GM18526 (cell line): ENCODE data around the gene LHX4.

Source experiments
- POLR2A ChIP-seq: IDR thresholded peaks from 3 replicates; pipeline ENCODE4 v1.6.1; 2011; ENCODE audit not compliant: insufficient read length; ENCODE audit errors: extremely low read depth

The LHX4 gene

DNA sequence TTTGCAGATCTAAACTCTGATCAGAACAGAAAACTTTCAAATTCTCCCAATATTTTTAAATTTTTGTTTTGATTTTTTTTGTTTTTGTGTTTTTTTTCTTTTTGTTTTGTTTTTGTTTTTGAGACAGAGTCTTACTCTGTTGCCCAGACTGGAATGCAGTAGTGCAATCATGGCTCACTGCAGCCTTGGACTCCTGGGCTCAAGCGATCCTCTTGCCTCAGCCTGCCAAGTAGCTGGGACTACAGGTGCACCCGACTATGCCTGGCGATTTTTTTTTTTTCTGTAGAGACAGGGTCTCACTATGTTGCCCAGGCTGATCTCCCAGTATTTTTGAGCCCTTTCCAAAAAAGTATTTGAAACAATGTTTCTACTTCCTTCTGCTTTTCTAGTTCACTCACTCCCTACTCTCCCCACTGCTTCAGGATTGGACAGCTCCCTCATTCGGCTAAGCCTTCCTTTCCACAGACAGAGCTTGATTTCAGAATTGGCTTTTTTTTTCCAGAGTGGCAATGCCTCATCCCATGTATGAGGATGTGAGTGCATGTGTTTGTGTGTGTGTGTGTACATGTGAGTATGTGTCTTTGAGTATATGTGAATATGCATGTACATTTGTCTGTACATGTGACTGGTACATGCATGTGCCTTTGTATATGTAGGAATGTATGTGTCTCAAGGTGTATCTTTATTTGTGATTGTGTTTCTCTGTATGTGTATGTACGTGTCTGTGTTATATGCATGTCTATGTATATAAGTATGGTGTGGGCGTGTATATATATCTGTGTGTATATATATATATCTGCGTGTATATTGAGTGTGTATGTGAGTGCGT is 11.9 kb downstream of the LHX4 start:
- TF ChIP-seq POLR2A: no peak

DNA sequence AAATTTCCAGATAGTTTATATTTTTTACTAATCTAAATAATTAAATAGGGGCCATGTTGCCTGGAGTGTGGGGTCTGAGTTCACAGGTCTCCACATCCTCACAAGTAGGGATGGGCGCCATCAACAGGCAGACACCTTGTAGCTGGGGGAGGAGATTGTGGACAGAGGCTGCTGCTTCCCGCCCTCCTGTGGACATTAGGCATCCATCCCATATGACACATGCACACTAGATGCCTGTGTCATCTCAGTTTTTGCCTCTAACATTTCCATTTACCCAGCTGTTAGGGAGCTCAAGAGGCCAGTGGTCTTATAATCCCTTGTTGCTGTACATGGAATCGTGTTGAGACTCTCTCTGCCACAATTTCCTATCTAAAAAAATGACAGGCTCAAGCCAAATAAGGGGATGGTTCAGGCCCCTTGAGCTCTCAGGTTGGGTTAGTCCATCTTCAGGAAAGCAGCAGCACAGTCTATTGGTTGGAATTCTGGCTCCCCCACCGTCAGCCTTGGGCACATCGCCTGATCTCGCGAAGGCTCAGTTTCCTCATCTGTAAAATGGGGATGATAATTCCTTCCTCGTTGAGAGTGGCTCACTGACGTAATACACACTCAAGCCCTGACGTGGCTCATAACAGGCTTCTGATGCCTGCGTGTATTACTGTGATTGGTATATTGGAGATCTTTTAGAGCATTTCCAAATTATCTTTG is 13.6 kb downstream of the LHX4 start:
- no peak for TF ChIP-seq POLR2A

DNA sequence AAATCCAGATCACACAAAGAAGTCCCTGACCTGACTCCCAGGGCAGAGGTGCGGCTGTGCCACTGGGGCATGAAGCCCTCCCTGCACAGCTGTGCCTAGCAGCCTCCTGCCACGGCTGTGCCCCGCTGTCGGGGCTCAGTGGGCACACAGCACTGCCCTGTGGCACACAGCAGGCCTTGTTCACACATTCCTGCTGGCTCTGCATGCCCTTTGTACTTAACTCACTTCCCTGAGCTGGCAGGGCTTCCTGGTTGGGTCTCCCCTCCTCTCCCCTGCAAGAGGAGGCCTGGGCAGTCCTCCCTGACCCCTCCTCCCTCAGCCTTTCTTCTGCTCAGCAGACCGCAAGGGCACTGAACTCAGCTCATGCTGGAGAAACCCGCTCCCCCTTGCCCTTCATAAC is 14.8 kb downstream of the LHX4 start:
- no peak for TF ChIP-seq POLR2A

DNA sequence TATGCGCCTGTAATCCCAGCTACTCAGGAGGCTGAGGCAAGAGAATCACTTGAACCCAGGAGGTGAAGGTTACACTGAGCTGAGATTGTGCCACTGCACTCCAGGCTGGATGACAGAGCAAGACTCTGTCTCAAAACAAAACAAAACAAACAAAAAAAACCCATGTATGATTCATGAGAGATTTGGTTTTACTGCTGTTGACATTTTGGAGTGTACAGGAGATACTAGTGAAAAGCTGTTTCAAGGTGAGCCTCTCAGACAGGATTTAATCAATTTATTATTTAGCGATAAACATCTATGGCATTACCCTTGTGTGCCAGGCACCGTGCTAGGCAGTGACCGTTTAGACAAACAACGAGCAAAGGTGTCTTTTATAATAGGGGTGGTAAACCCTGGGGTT is 16.5 kb downstream of the LHX4 start:
- TF ChIP-seq POLR2A: no peak

DNA sequence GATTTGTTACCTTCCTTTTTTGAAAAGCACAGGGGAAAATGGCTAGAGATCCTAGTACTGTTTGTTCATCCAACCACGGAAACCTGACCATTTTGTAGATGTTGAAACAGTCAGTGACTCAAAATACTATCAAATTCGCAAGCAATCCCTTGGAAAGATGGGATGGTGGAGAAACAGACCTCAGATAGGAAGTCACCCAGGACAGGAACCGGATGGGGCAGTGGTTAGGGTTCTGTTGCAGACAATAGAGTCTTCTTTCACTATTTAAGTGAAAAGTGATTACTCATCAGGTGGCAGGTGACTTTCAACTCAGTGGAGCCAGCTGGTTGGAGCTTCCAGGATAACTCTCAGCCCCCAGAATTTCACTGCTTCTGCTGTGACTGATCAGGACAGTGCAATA is 17.0 kb downstream of the LHX4 start:
- no peak for TF ChIP-seq POLR2A

DNA sequence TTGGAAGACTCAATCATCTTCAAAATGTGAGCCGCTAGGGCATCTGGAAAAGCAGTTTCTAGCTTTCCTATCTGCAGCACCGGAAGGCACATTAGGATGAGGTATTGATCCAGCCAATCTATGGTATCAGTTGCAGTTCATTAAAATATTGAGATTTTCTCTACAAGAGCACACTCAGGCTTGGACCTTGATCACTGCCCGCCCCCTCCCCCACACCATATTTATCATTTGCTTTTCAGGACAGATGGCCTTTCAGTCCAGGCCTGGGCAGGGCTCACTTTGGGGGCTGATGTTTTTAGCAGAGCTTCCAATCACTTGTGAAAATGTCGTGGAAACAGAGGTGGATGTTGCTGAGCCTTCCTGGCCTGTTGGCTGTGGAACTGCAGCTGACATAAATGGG is 17.5 kb downstream of the LHX4 start:
- no peak for TF ChIP-seq POLR2A

DNA sequence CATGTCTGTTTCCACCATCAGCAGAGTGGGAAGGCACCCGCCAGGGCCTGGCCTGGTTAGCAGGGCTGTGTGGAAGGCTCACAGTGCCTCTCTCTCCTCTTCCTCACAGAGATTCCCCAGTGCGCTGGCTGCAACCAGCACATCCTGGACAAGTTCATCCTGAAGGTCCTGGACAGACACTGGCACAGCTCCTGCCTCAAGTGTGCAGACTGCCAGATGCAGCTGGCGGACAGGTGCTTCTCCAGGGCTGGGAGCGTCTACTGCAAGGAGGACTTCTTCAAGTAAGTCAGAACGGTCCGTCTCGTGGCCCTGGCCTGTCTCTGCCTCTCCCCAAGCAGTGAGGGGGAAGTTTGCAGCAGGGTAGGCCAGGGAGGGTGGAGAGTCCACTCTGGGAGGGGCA is 18.1 kb downstream of the LHX4 start:
- TF ChIP-seq POLR2A: no peak

DNA sequence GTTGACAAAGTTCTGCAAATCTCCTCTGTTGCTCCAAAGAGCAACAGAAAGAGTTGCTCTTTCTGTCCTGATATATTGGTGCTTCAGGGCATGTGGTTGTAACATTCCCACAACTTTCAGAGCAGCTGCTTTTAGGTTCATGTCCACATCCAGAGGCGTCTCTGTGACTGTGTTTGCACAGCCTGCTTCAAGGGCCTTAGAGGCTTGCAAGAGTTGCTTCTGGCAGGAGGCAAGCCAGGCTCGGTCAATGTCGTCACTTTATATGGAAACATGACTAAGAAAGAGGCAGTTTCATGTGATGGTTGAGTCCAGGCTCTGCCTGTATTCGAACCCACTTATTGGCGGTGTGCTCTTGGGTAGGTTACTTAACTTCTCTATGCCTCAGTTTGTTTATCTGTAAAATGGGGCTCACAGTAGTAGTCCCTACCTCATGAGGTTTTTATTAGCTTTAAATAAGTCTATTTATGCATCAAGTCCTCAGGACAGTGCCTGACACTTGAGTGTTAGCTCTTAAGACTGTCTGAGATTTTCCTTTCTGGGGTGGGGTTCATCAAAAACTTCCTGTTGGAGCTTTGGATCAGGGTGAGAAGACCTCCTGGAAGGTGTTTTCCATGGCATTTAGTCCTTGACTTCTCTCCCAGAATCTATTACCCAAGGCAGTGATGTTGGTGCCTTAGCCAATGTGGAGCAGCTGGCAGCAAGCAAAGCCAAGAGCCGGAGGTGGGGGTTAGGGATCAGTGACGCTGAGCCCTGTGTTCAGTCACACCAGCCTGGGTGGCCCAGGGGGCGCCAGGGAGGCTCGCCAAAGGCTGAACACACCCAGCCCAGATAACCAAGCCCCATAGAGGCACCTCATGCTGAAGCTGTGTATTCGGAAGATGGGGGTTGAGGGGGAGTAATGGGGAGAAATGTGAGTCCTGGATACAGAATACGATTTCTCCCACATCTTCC is 18.9 kb downstream of the LHX4 start:
- TF ChIP-seq POLR2A: no peak

DNA sequence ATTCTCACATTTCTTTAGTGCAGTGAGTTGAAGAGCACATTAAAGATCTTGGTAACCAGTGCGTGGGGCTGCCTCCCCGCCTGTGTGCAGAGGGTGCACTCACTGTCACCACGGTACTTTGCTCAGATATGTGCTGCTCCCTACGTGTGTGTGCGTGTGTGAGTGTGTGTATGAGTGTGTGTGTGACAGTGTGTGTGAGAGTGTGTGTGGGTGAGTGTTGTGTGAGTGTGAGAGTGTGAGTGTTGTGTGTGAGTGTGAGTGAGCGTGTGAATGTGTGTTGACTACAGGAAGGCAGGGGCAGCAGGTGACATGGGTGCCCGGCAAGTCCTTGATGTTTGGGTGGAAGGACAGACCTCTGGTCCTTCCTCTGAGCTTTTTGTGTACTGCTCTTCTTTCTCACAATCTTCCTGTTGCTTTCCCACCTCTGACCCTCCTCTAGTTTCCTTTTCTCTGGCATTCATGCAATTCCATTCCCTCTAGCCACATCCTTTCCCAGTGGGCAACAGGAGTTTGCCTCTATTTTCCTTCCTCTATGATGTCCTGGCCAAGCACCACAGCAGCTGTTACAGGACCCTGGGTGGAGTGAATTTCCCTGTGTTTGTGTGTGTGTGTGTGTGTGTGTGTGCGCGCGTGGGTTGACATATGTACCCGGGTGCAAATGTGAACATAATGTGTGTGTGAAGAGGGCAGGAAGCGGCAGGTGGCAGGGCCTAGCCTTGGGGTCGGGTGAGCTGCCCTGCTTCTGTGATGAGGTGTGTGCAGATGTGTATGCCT is 19.8 kb downstream of the LHX4 start:
- no peak for TF ChIP-seq POLR2A

DNA sequence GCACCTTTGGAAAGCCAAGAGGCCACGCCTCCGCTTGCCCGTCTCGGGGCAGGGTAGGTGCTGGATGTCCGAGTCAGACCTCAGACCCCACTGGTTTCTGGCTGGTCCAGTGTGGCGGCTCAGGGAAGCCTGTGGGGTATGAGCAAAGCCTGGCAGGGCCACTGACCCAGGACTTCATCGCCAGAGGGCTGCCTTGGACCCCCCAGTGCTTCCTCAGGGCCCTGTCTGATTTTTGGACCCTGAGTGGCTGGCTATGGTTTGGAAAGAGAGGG is 20.4 kb downstream of the LHX4 start:
- TF ChIP-seq POLR2A: no peak

DNA sequence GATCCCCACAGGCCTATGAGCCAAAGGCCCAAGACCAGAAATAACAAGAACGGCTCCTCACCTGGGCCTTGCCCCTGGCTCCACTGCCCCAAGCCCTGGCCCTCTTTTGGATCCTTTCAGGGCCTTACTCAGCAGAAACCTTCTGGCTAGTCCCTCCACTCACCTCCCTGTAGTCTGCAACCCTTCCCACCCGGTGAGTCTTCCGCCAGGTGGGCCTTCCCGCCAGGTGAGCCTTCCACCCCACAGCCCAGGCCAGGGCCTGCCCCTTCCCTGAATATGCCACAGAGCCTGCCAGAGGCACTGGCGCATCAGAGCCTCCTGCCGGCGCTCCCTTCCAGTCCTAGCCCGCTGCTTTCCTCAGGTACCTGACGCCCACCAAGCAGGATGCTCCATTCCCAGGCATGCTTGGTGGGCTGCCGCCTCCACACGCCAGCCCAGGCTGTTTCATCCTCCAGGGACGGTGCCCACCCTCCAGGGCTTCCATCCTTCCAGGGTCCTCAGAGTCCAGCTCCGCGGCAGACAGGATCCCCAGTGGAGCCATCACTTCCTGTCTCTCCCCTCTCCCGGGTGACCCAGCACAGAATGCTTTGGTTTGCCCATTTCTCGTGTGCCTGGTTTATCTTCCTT is 20.9 kb downstream of the LHX4 start:
- TF ChIP-seq POLR2A: no peak

DNA sequence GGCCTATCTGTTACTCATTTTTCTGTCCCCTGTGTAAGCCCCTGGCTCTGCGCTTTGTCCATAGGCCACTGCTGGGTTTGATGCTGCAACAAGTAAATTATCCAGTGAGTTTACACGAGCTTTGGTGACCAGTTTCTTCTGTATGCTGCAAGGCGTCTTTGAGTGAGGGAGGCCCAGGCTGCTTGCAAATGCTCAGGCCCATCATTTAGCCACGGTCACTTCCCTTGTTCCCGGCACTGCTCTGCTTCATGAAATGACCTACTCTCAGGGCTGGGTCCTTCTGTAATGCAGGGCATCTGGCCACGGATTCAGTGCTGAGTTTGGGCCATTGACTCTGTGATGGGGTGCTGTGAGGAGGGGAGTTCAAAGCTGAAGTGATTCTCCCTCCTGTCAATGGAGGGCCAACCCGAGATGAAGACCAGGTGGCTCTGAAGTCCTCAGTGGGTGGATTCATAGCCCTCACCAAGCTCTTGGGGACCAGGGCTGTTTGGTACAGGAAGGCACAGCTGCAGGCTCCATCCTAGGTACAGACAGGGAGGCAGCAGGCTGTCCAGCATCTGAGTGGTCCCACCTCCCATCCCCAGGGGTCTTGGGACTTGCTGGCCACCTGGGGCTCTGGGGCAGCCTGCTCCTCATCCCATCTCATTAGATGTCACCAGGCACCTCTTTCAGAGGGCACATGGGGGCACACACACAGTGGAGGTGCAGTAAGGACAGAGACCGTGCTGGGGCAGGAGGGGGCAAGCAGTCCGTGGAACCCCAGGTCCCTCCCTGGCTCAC is 21.7 kb downstream of the LHX4 start:
- no peak for TF ChIP-seq POLR2A

DNA sequence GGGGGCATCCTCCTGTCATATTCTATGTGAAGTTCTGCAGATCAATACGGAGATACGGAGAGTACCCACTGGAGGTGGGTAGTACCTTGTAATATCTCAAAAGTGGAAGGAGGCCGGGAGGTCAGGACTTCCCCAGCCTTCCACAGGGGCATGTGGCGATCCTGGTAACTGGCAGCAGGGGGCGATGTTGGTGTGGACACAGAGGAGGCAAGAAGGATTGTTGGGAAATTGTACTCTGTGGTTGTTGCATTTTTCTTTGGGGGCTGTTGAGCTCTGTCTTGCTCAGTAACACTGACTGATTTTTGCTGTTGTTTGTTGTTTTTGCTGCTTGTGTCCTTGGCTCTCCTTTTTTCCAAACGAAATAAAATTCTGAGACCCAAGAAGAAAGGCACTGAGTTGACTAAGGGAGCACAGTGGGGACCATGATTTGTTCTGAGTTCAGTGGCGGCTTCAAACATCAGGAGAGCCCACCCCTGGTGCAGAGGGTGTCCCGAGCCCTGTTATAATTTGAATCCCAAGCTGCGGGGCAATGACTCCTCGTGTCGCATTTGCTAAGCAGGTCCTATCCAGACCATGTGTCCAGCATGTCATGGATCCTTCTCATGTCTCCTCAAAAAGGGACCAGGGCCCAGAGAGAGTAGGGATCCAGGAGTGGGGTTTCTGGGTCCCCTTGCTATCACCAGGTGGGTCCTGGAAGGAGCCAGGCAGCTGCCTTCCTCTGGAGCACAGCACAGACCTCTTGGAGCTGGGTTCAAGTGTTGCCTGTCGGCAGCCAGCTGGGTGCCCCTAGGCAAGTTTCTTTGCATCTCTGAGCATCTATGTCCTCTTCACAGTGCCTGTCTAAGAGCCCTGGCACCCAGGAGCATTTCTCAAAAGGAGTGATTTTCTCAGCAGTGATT is 22.8 kb downstream of the LHX4 start:
- TF ChIP-seq POLR2A: no peak
